Glutamatergic neuron (in vitro differentiated cells): ENCODE results near the gene MRLN. TPM values are rescaled to one million over a fixed set of nuclear protein-coding genes. Genes with fewer than 3 reads are reported as not detected.
"Not testable (repeated sequence)": the region's sequence is repeated elsewhere in the genome, so short reads cannot be mapped to it uniquely, and the experiment has no call there.

Source experiments
- DNase-seq: peaks from one replicate; pipeline ENCODE4 v3.0.0; 2022
- H3K27ac Mint-ChIP-seq: one replicate; pipeline ENCODE4 v1.8.0; 2020; ENCODE audit warnings: mild to moderate bottlenecking, mixed read lengths, inconsistent platforms; ENCODE audit not compliant: unreplicated experiment
- H3K27me3 Mint-ChIP-seq: one replicate; pipeline ENCODE4 v1.8.0; 2020; ENCODE audit warnings: mild to moderate bottlenecking, moderate library complexity, mixed read lengths, inconsistent platforms; ENCODE audit not compliant: unreplicated experiment
- H3K36me3 Mint-ChIP-seq: one replicate; pipeline ENCODE4 v1.8.0; 2020; ENCODE audit warnings: mild to moderate bottlenecking, mixed read lengths, inconsistent platforms; ENCODE audit not compliant: unreplicated experiment
- H3K4me1 Mint-ChIP-seq: one replicate; pipeline ENCODE4 v1.8.0; 2020; ENCODE audit warnings: mild to moderate bottlenecking, low read depth, mixed read lengths, inconsistent platforms; ENCODE audit not compliant: unreplicated experiment
- H3K4me3 Mint-ChIP-seq: one replicate; pipeline ENCODE4 v1.8.0; 2020; ENCODE audit warnings: mild to moderate bottlenecking, mixed read lengths, inconsistent platforms; ENCODE audit not compliant: unreplicated experiment
- H3K9me3 Mint-ChIP-seq: one replicate; pipeline ENCODE4 v1.8.0; 2020; ENCODE audit warnings: mild to moderate bottlenecking, moderate library complexity, mixed read lengths, inconsistent platforms; ENCODE audit not compliant: unreplicated experiment
- total RNA-seq: library from RNA; stranded (reverse); fragmentation: NEBNext Ultra II Directional; extraction: Animal tissue kit (Norgen Biotek cat#: 25700); gene quantifications from one replicate; pipeline ENCODE4 v1.2.1, GENCODE V29; 2021; ENCODE audit not compliant: unreplicated experiment
- TF ChIP-seq, protein P1 (sequence below): fragments of 200-600 bp; sonication (generic); IDR thresholded peaks from one replicate; pipeline ENCODE4 v1.5.0; 2021; ENCODE audit not compliant: partially characterized antibody, unreplicated experiment

The MRLN gene
- total RNA-seq, 1 donor from 2014 or later = not detected

- peaks cover 2% of the 10 kb centered on the region for H3K9me3 Mint-ChIP-seq
- TF ChIP-seq, protein P1, sequence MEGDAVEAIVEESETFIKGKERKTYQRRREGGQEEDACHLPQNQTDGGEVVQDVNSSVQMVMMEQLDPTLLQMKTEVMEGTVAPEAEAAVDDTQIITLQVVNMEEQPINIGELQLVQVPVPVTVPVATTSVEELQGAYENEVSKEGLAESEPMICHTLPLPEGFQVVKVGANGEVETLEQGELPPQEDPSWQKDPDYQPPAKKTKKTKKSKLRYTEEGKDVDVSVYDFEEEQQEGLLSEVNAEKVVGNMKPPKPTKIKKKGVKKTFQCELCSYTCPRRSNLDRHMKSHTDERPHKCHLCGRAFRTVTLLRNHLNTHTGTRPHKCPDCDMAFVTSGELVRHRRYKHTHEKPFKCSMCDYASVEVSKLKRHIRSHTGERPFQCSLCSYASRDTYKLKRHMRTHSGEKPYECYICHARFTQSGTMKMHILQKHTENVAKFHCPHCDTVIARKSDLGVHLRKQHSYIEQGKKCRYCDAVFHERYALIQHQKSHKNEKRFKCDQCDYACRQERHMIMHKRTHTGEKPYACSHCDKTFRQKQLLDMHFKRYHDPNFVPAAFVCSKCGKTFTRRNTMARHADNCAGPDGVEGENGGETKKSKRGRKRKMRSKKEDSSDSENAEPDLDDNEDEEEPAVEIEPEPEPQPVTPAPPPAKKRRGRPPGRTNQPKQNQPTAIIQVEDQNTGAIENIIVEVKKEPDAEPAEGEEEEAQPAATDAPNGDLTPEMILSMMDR = no peak
- no peaks in the 10 kb centered on the region for H3K36me3 Mint-ChIP-seq
- no peaks in the 10 kb centered on the region for H3K4me1 Mint-ChIP-seq
- no peak overlapping the region for H3K4me3 Mint-ChIP-seq
- DNase-seq = no peak
- no peak overlapping the region for H3K27ac Mint-ChIP-seq
- no peaks in the 10 kb centered on the region for H3K27me3 Mint-ChIP-seq
Observed at GRCh38 chr10:59735296-59735695, 18.0 kb downstream of the MRLN start.

GRCh38 chr10:59734014-59734462, 19.2 kb downstream of the MRLN start:
- Mint-ChIP-seq H3K9me3 (peaks cover 2% of the 10 kb centered on the region), H3K4me3 (no peak overlapping the region), H3K27ac (no peak overlapping the region), H3K27me3 (no peaks in the 10 kb centered on the region), H3K36me3 (no peaks in the 10 kb centered on the region), H3K4me1 (no peaks in the 10 kb centered on the region)
- no peak for DNase-seq
- TF ChIP-seq, protein P1 = no peak

DNA sequence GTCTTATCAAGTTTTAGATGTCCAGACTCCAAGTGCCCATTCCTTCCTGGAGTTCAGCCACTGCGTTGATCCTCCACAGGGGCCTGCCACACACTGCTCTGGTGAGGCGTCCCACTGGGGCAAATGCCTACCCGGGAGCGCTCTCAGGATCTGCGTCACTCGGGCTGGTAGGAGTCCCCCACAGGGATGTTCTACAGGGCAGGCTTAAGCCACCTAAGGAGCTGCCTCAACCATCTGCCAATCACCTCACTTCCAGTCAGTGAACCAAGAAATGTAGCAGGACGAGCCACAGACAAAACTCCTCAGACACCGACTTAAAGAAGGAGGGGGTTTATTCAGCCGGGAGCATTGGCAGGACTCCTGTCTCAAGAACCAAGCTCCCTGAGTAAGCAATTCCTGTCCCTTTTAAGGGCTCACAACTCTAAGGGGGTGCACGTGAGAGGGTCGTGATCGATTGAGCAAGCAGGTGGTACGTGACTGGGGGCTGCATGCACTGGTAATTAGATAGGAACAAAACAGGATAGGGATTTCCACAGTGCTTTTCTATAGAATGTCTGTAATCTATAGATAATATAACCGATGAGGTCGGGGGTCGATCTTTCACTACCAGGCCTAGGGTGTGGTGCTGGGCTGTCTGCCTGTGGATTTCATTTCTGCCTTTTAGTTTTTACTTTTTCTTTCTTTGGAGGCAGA, 19.8 kb downstream of the MRLN start:
- H3K4me1 Mint-ChIP-seq, H3K4me3 Mint-ChIP-seq, H3K27ac Mint-ChIP-seq, DNase-seq, H3K27me3 Mint-ChIP-seq, H3K9me3 Mint-ChIP-seq, H3K36me3 Mint-ChIP-seq: not testable (repeated sequence)

DNA sequence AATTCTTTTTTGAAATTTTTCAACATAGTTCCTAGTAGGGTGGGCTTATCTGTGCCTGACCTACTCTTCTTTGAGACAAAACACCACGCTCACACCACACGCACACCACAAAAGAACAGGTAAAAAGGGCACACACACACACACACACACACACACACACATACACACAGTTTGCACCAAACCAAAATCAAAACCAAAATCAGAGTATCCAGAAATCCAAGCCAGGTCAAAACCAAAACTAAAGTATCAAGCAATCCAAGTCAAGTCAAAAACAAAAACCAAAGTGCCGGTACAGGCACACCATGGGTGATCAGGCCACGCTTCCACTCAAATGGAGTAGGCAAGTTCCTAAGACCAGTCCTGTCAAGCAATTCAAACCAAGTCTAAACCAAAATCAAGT, 20.4 kb downstream of the MRLN start:
- not testable (repeated sequence) for H3K4me1 Mint-ChIP-seq, DNase-seq, H3K9me3 Mint-ChIP-seq, H3K27ac Mint-ChIP-seq, H3K27me3 Mint-ChIP-seq, H3K36me3 Mint-ChIP-seq, H3K4me3 Mint-ChIP-seq

DNA sequence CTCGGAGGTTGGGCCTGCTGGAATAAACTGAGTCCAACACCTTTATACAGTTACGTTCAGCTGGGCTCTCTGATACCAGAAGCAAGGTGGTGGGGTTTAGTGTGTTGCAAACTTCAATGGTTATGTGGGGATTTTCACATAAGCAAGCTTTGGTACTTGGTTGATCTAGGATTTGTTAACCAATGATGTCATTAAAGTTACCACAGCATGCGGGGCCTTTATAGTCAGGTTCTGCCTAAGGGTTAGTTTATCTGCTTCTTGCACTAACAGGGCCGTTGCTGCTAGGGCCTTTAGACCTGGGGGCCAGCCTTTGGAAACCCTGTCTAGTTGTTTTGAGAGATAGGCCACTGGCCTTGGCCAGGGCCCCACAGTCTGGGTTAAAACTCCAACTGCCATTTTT, 24.1 kb downstream of the MRLN start:
- not testable (repeated sequence) for H3K27ac Mint-ChIP-seq, H3K27me3 Mint-ChIP-seq, H3K9me3 Mint-ChIP-seq, DNase-seq, H3K4me1 Mint-ChIP-seq, H3K36me3 Mint-ChIP-seq, H3K4me3 Mint-ChIP-seq

GRCh38 chr10:59724098-59724938, 28.9 kb downstream of the MRLN start:
- no peak overlapping the region for H3K27ac Mint-ChIP-seq
- no peak overlapping the region for H3K4me3 Mint-ChIP-seq
- TF ChIP-seq, protein P1 = no peak
- H3K36me3 Mint-ChIP-seq = no peaks in the 10 kb centered on the region
- no peaks in the 10 kb centered on the region for H3K4me1 Mint-ChIP-seq
- no peaks in the 10 kb centered on the region for H3K9me3 Mint-ChIP-seq
- no peak for DNase-seq
- H3K27me3 Mint-ChIP-seq = no peaks in the 10 kb centered on the region
